GM18951 (cell line): ENCODE data around the gene BID.

Experiments used
- POLR2A ChIP-seq: IDR thresholded peaks from 4 replicates; pipeline ENCODE4 v1.6.1; 2011; ENCODE audit warnings: mild to moderate bottlenecking; ENCODE audit not compliant: insufficient read length, insufficient read depth; ENCODE audit errors: extremely low read depth
- in situ Hi-C: fragments of 300-500 bp; cut with MboI; formaldehyde crosslinking; loops from one replicate; pipeline ENCODE4 v1.12.0; 2022; ENCODE audit warnings: low sequenced_read_pairs, mixed read lengths, inconsistent platforms; ENCODE audit not compliant: unreplicated experiment

BID gene

DNA sequence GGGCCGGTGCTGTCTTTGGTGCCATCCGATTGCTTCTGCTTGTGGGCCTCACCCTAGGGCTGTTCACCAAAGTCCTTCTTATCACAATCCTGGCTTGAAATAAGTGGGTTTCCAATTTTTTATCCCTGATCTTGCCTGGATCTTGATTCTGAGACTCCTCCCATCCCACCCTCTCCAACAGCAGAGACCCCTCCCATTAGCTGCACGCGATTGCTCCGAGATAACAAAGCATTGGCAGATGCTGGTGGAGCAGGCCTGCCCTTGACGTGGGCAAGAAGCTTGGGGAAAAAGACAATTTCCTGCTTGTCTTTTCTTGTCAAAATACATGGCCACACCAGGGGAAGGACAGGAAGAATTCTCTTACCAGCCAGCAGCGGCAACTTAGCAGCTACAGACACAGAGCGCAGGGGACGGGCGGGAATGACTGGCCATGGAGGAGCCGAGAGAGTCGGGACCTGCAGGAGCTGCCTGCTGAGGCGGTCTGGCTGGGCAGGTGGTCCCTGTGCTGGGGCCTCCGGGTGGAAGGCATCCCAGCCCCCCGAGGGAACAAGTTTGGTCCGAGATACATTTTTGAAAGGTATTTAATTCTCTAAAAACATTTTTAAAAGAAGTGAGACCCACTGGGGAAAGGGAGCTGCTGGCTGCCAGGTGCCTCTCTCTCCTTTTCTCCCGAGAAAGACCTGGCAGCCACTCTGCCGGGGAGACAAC lies 9.7 kb upstream of the BID start:
- no peak for TF ChIP-seq POLR2A
- in situ Hi-C loops: no loop called here

GRCh38 chr22:17783312-17783711 lies 9.0 kb upstream of the BID start:
- TF ChIP-seq POLR2A: no peak
- in situ Hi-C loops: no loop called here

- no peak for TF ChIP-seq POLR2A
- in situ Hi-C loops: no loop called here
Measured at GRCh38 chr22:17782621-17783020, 8.4 kb upstream of the BID start.

- in situ Hi-C loops: no loop called here
- no peak for TF ChIP-seq POLR2A
Measured at GRCh38 chr22:17782158-17782557, 7.9 kb upstream of the BID start.

DNA sequence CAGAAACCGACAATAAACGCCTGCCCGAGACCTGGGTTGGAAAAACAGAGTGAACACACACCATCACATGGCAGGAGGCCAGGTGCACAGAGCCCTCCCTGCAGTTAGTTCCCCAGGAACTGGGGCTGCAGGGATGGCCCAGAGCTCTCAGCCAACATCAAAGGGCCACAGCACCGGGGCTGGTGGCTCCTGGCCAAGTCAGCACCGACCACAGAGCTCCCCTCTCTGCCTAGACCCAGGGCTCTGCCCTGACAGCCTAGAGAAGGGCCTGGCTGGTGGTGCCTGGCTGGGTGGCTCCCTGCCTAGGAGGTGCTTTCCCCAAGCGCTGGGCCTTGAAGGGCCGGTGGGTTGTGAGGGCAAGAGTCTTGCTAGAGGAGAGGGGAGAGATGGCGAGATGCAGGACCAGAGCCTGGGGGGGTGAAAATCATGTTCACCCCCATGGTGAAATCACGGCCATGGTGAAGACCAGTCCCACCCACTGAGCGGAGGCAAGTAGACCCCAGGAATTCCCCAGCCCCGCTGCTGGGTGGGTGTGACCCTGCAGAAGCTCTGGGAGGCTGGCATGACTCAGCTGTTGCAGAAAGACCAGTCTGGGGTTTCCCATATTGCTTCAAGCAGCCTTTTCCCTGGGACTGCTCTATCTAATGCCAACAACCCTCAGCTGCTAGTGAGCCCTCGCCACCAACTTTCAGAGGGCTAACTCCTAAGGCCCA lies 7.2 kb upstream of the BID start:
- TF ChIP-seq POLR2A: peak; percentile 37
- in situ Hi-C loops: no loop called here

DNA sequence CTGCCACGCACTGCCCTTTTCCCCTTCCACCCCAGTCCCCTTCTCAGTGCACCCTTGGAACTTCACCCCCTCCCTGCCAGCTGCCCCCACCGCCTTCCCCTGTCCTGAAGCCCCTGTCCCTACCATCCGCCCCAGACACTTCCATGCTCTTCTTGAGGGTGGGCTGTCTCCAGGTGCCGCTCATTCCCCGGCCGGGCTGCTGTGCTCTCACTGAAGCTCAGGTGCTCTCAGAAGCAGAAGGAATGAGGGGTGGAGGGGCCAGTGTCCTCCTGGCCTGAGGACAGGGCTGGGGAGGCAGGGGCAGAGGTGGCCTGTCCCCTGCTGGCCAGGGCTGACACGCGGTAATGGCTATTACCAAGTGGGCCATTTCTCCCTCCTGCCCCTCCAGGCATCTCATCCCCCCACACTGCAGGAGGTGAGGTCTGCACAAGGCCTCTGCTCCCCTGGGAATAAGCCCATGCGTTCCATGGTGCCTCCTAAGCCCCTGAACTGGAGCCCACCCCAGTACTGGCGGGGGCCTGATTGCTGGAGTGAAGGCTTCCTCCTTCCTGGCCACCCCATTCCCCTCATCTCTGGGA lies 6.6 kb upstream of the BID start:
- in situ Hi-C loops: no loop called here
- TF ChIP-seq POLR2A: no peak

DNA sequence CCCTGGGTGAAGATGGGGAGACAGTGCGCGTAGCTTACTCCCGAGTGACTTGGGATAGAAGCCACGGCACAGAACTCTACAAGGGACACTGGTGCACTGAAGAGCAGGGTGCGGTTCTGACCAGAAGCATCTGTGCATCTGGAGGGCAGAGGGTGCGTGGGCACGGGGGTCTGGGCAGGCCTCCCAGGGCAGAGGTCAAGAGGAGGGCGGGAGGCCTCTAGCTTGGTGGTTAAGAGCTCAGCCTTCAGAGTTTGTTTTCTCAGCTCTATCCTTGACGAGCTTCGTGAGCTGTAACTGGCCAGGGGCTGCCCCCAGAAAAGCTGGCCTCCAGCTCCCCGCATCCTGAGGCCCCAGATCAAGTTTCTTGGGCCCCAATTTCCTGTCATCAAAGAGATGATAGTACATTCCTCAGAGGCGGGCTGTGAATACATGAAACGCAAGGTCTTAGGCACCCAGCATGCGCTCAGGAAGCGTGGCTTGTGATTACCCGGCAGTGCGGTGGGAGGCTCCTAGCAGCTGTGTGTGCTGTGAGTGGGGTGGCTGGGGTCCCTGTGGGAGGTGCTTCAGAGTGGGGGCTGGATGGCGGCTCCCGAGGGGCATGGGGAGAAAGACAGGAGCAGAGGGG lies 6.0 kb upstream of the BID start:
- in situ Hi-C loops: no loop called here
- no peak for TF ChIP-seq POLR2A

- in situ Hi-C loops: no loop called here
- TF ChIP-seq POLR2A: peak; percentile 66
Measured at GRCh38 chr22:17779286-17780115, 5.2 kb upstream of the BID start.

GRCh38 chr22:17778412-17778976 lies 4.2 kb upstream of the BID start:
- in situ Hi-C loops: no loop called here
- no peak for TF ChIP-seq POLR2A

DNA sequence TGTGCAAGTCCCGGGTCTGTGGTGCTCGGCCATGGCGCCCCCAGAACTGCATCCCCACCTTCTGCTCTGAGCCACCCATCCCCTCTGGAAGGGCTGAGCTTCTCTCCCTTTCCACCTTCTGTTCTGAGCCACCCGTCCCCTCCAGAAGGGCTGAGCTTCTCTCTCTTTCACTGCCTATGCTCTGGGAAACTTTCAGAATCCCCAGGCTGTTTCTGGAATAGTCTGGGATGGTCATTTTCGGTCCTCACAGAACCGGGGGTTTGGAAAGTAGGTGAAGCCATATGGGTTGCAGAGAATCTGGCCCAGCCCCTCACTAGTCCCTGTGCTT lies 3.4 kb upstream of the BID start:
- TF ChIP-seq POLR2A: no peak
- in situ Hi-C loops: no loop called here

DNA sequence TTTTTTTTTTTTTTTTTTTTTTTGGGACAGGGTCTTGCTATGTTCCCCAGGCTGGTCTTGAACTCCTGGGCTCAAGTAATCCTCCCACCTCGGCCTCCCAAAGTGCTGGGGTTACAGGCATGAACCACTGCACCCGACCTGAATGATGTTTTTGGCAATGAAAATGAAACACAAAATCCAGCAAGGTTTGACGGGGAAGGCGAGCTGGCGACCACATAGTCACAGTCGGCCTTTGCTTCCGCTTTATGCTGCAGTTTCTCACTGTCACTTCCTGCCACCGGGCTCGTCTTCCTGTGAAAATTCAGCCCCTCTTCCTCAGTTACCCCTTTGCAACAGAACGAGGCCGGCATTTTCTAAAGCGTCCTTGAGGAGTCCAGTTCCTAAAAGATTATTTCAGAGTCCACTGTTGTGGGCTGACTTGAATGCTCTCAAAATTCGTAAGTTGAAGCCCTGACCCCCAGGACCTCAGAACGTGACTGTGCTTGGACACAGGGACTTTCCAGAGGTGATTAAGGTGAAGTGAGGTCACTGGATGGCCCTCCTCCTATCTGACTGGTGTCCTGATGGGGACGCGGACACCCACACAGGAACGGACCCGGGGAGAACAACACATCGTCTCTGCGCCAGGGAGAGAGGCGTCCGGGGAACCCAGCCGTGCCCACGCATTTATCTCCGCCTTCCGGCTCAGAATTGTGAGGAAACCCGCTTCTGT lies 2.9 kb upstream of the BID start:
- peak; percentile 65 for TF ChIP-seq POLR2A
- in situ Hi-C loops: no loop called here
